ENCODE results near the gene FBXL15.

FBXL15 gene

DNA sequence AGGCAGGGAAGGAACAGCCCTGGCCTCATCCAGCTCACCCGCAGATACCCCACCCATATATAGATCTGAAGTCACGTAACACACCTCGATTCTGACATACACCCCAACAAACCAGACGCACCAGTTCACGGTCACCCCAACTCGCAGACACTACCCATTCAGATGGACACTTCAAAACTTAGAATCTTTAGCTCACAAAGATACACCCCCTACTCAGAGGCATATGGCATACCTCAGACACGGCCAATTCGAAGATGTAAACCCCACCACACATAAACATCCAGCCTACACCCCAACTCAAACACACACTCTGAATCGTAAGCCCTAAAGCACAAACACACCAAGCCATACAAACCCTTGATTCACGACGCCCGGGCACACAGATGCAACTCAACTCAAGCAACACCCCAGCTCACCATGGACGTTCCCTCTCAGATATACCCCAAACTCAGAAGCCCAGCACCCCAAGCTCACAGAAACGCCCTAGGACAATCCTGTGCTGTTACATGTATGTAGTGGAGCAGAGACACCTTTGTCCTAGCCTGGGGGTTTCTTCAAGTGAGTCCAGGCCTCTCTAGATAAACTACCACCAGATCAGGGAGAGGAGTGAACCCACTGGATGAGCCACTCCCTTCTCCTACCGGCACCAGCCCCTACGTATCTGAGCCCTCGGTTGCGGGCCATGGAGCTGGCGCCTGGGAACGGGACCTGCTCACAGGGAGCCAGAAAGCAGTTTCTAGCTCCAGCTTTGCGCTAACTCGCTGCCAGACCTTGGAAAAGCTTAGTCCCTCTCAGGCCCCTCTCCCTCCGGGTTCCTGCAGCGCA is 10.8 kb upstream of the FBXL15 start:
- no peak for TF ChIP-seq EZH2phosphoT487 (IDR thresholded peaks at IDR 0.05; ENCODE audit: borderline replicate concordance, low read length)
- TF ChIP-seq, protein P1, sequence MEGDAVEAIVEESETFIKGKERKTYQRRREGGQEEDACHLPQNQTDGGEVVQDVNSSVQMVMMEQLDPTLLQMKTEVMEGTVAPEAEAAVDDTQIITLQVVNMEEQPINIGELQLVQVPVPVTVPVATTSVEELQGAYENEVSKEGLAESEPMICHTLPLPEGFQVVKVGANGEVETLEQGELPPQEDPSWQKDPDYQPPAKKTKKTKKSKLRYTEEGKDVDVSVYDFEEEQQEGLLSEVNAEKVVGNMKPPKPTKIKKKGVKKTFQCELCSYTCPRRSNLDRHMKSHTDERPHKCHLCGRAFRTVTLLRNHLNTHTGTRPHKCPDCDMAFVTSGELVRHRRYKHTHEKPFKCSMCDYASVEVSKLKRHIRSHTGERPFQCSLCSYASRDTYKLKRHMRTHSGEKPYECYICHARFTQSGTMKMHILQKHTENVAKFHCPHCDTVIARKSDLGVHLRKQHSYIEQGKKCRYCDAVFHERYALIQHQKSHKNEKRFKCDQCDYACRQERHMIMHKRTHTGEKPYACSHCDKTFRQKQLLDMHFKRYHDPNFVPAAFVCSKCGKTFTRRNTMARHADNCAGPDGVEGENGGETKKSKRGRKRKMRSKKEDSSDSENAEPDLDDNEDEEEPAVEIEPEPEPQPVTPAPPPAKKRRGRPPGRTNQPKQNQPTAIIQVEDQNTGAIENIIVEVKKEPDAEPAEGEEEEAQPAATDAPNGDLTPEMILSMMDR (IDR thresholded peaks at IDR 0.05; ENCODE audit: low read depth, low read length, poor library complexity, severe bottlenecking), result no peak
- no peaks in the 10 kb centered on the region for H3K9me2 ChIP-seq (replicated peaks; ENCODE audit: control insufficient read depth, low read length)
- peaks cover 10% of the 10 kb centered on the region for H3K4me1 ChIP-seq (ENCODE audit: control insufficient read depth, low read length)
- no peak overlapping the region for H3K4me2 ChIP-seq (ENCODE audit: low read length)
- no peaks in the 10 kb centered on the region for H3K79me2 ChIP-seq (ENCODE audit: control insufficient read depth, low read length)
- no peak overlapping the region for H3K4me3 ChIP-seq (ENCODE audit: low read length)
- H3F3A ChIP-seq (ENCODE audit: control insufficient read depth, insufficient read depth), result no peaks in the 10 kb centered on the region
- no peaks in the 10 kb centered on the region for H3K36me3 ChIP-seq (ENCODE audit: control insufficient read depth, low read length)
- H3K27me3 ChIP-seq (ENCODE audit: control insufficient read depth, low read length), result peaks cover 49% of the 10 kb centered on the region
- H4K20me1 ChIP-seq (ENCODE audit: control insufficient read depth, insufficient read depth, low read depth, low read length), result no peaks in the 10 kb centered on the region
- H3K27ac ChIP-seq (ENCODE audit: low read depth, low read length), result no peak overlapping the region
- H3K9me3 ChIP-seq (ENCODE audit: control insufficient read depth, insufficient read depth, low read length), result no peaks in the 10 kb centered on the region

DNA sequence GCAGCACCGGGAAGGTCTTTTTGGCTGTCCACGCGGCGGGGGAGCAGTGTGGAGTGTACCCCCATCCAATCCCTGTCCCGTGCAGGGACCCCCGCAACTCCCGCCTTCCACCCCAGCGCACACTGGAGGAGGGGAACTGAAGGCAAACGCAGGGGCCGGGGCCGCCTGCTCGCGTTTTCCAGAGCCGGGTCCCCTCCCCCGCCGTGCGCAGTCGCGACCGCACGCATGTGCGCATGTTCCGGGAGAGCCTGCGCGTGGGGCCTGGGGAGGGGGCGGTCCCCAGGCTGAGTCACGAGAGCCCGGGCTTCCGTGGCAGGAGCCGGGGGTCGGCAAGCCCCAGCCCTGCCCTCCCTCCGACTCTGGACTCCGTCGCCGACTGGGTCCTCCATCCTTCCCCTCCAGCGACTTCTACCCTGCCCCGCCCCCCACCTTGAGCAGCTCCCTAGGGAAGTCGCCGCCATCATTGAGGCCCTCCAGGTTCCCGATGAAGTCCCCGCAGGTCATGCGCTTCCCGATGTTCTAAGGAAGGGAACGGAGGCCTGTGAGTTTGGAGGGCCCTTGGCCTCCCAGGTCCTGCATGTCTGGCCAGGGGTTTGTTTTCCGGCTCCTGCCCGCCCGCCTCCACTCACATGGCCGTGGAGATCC is 10.1 kb upstream of the FBXL15 start:
- no peak overlapping the region for H3K4me3 ChIP-seq (ENCODE audit: low read length)
- no peaks in the 10 kb centered on the region for H3F3A ChIP-seq (ENCODE audit: control insufficient read depth, insufficient read depth)
- no peak overlapping the region for H3K4me2 ChIP-seq (ENCODE audit: low read length)
- no peaks in the 10 kb centered on the region for H3K9me3 ChIP-seq (ENCODE audit: control insufficient read depth, insufficient read depth, low read length)
- H3K27ac ChIP-seq (ENCODE audit: low read depth, low read length), result no peak overlapping the region
- H3K36me3 ChIP-seq (ENCODE audit: control insufficient read depth, low read length), result no peaks in the 10 kb centered on the region
- H3K4me1 ChIP-seq (ENCODE audit: control insufficient read depth, low read length), result peaks cover 10% of the 10 kb centered on the region
- no peak for TF ChIP-seq EZH2phosphoT487 (IDR thresholded peaks at IDR 0.05; ENCODE audit: borderline replicate concordance, low read length)
- TF ChIP-seq, protein P1 (IDR thresholded peaks at IDR 0.05; ENCODE audit: low read depth, low read length, poor library complexity, severe bottlenecking), result no peak
- H3K27me3 ChIP-seq (ENCODE audit: control insufficient read depth, low read length), result peaks cover 49% of the 10 kb centered on the region
- no peaks in the 10 kb centered on the region for H3K9me2 ChIP-seq (replicated peaks; ENCODE audit: control insufficient read depth, low read length)
- H3K79me2 ChIP-seq (ENCODE audit: control insufficient read depth, low read length), result no peaks in the 10 kb centered on the region
- H4K20me1 ChIP-seq (ENCODE audit: control insufficient read depth, insufficient read depth, low read depth, low read length), result no peaks in the 10 kb centered on the region

DNA sequence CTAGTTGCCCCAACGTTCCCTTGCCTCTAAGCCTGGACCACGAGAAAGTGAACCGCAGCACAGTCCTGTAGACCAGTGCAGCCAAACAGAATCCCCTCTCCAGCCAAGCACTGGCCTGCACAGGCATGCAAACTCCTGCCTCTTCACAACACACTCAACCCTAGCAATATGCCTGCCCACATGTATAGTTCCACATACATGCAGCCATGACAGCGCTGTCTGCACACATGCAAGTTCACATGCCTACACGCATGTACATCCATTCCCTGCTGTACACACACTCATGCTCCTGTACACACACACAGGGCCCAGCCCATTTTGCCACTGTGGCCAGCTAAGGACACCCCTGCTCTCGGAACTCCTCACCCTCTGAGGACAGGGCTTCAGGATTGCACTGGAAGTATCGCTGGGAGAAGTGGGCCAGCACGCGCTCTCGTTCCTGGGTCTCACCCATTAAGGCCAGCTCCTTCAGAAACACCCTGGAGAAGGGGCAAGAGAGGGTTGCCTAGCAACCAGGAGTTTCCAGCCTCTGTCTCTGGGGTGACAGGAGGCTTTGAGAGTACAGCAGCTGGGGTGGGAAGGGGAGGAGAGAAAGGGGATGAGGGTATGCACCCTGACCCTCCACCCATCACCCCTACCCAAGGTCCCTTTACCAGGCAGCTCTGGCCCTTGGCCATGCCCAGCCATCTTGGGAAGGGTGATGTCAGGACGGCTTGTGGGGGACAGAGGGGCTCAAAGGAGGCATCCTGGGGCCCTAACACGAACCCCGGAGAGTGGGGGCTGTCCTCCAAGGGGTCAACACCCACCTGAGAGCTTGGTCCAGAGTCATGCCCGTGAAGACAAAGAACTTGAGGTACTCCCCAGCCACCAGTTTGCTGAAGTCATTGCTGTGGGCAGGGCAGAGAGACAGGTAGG is 9.0 kb upstream of the FBXL15 start:
- Histone ChIP-seq H3F3A (ENCODE audit: control insufficient read depth, insufficient read depth) (no peaks in the 10 kb centered on the region), H4K20me1 (ENCODE audit: control insufficient read depth, insufficient read depth, low read depth, low read length) (no peaks in the 10 kb centered on the region), H3K27me3 (ENCODE audit: control insufficient read depth, low read length) (peaks cover 46% of the 10 kb centered on the region)

More for the DNA sequence above, 9.0 kb upstream of the FBXL15 start:
- no peak overlapping the region for H3K4me3 ChIP-seq (ENCODE audit: low read length)
- no peaks in the 10 kb centered on the region for H3K9me2 ChIP-seq (replicated peaks; ENCODE audit: control insufficient read depth, low read length)
- H3K9me3 ChIP-seq (ENCODE audit: control insufficient read depth, insufficient read depth, low read length), result no peaks in the 10 kb centered on the region
- no peak for TF ChIP-seq EZH2phosphoT487 (IDR thresholded peaks at IDR 0.05; ENCODE audit: borderline replicate concordance, low read length)
- TF ChIP-seq, protein P1 (IDR thresholded peaks at IDR 0.05; ENCODE audit: low read depth, low read length, poor library complexity, severe bottlenecking), result no peak
- H3K27ac ChIP-seq (ENCODE audit: low read depth, low read length), result no peak overlapping the region
- H3K4me2 ChIP-seq (ENCODE audit: low read length), result no peak overlapping the region
- H3K36me3 ChIP-seq (ENCODE audit: control insufficient read depth, low read length), result no peaks in the 10 kb centered on the region
- H3K79me2 ChIP-seq (ENCODE audit: control insufficient read depth, low read length), result no peaks in the 10 kb centered on the region
- H3K4me1 ChIP-seq (ENCODE audit: control insufficient read depth, low read length), result peaks cover 10% of the 10 kb centered on the region
